ENCODE results near the gene DCC. TPM values are rescaled to one million over a fixed set of nuclear protein-coding genes. Genes with fewer than 3 reads are reported as not detected.

Gene DCC
- total and polyA plus RNA-seq, 2 donors (not counting 1 experiment from before 2014, with no cell fraction given): not detected

- ATAC-seq (ENCODE audit: low read depth) (no peak), DNase-seq (no peak)
- Mint-ChIP-seq H3K9me3 (ENCODE audit: insufficient read depth) (no peaks in the 10 kb centered on the region), H3K4me1 (no peaks in the 10 kb centered on the region), H3K27me3 (no peaks in the 10 kb centered on the region), H3K4me3 (no peak overlapping the region), H3K27ac (no peak overlapping the region)
- H3K79me2 ChIP-seq (ENCODE audit: control insufficient read depth, insufficient read depth, low read length): no peaks in the 10 kb centered on the region
- no peaks in the 10 kb centered on the region for H4K20me1 ChIP-seq (ENCODE audit: control insufficient read depth, insufficient read depth, low read length, poor library complexity, severe bottlenecking)
- no peaks in the 10 kb centered on the region for H3K4me1 ChIP-seq (ENCODE audit: control insufficient read depth in 2 of 2, insufficient read depth in 2 of 2, low read length in 2 of 2)
- no peak overlapping the region for H3K27ac ChIP-seq (ENCODE audit: low read length in 2 of 2)
- no peaks in the 10 kb centered on the region for H3K27me3 ChIP-seq (replicated peaks in 1 of 4; ENCODE audit: control extremely low read depth in 1 of 4, control insufficient read depth in 3 of 4, insufficient read depth in 4 of 4, low read length in 3 of 4)
- H3K36me3 ChIP-seq (replicated peaks in 1 of 2; ENCODE audit: control extremely low read depth in 1 of 2, control insufficient read depth in 1 of 2, extremely low read depth in 1 of 2, insufficient read depth in 2 of 2, low read length in 1 of 2): no peaks in the 10 kb centered on the region
- intact Hi-C loops (cut with micrococcal nuclease): no loop called here
- ChIA-PET POLR2A (no interaction called here), CTCF (no interaction called here)
- H3K9me3 ChIP-seq (ENCODE audit: control extremely low read depth in 1 of 3, control insufficient read depth in 2 of 3, insufficient read depth in 1 of 3, low read length in 2 of 3): no peaks in the 10 kb centered on the region
- no peak overlapping the region for H3K4me2 ChIP-seq (replicated peaks; ENCODE audit: low read depth, low read length, poor library complexity, severe bottlenecking)
- WGBS (ENCODE audit: insufficient coverage): no CpG with 5 or more reads among the region's 1 CpG
- H2AFZ ChIP-seq (ENCODE audit: insufficient read depth, low read depth, low read length, poor library complexity, severe bottlenecking): no peak overlapping the region
- no peak for TF ChIP-seq EZH2 (IDR thresholded peaks at IDR 0.05; ENCODE audit: borderline replicate concordance, insufficient read depth, low read depth, low read length, poor library complexity, severe bottlenecking)
- no peak for TF ChIP-seq CTCF (IDR thresholded peaks at IDR 0.05)
- H3K4me3 ChIP-seq (ENCODE audit: control extremely low read depth in 1 of 5, extremely low read depth in 1 of 5, insufficient read depth in 1 of 5, low read depth in 2 of 5, low read length in 4 of 5): no peak overlapping the region
- no peak overlapping the region for H3K9ac ChIP-seq (ENCODE audit: low read length)
Measured at GRCh38 chr18:52685316-52685715, 345.3 kb downstream of the DCC start.

- no peaks in the 10 kb centered on the region for H3K27me3 Mint-ChIP-seq
- Histone ChIP-seq H3K9me3 (ENCODE audit: control extremely low read depth in 1 of 3, control insufficient read depth in 2 of 3, insufficient read depth in 1 of 3, low read length in 2 of 3) (no peaks in the 10 kb centered on the region), H3K9ac (ENCODE audit: low read length) (no peak overlapping the region), H3K79me2 (ENCODE audit: control insufficient read depth, insufficient read depth, low read length) (no peaks in the 10 kb centered on the region), H4K20me1 (ENCODE audit: control insufficient read depth, insufficient read depth, low read length, poor library complexity, severe bottlenecking) (no peaks in the 10 kb centered on the region), H3K4me3 (ENCODE audit: control extremely low read depth in 1 of 5, extremely low read depth in 1 of 5, insufficient read depth in 1 of 5, low read depth in 2 of 5, low read length in 4 of 5) (no peak overlapping the region), H3K4me1 (ENCODE audit: control insufficient read depth in 2 of 2, insufficient read depth in 2 of 2, low read length in 2 of 2) (no peaks in the 10 kb centered on the region), H3K27me3 (replicated peaks in 1 of 4; ENCODE audit: control extremely low read depth in 1 of 4, control insufficient read depth in 3 of 4, insufficient read depth in 4 of 4, low read length in 3 of 4) (no peaks in the 10 kb centered on the region), H3K4me2 (replicated peaks; ENCODE audit: low read depth, low read length, poor library complexity, severe bottlenecking) (no peak overlapping the region), H3K36me3 (replicated peaks in 1 of 2; ENCODE audit: control extremely low read depth in 1 of 2, control insufficient read depth in 1 of 2, extremely low read depth in 1 of 2, insufficient read depth in 2 of 2, low read length in 1 of 2) (no peaks in the 10 kb centered on the region), H2AFZ (ENCODE audit: insufficient read depth, low read depth, low read length, poor library complexity, severe bottlenecking) (no peak overlapping the region), H3K27ac (ENCODE audit: low read length in 2 of 2) (no peak overlapping the region)
- no peaks in the 10 kb centered on the region for H3K4me1 Mint-ChIP-seq
- H3K4me3 Mint-ChIP-seq: no peak overlapping the region
- POLR2A ChIA-PET: no interaction called here
- intact Hi-C loops (cut with micrococcal nuclease): no loop called here
- CTCF ChIA-PET: no interaction called here
- H3K27ac Mint-ChIP-seq: no peak overlapping the region
- no peaks in the 10 kb centered on the region for H3K9me3 Mint-ChIP-seq (ENCODE audit: insufficient read depth)
- ATAC-seq (ENCODE audit: low read depth): no peak
- DNase-seq: no peak
- TF ChIP-seq CTCF (IDR thresholded peaks at IDR 0.05): no peak
- TF ChIP-seq EZH2 (IDR thresholded peaks at IDR 0.05; ENCODE audit: borderline replicate concordance, insufficient read depth, low read depth, low read length, poor library complexity, severe bottlenecking): no peak
Measured at GRCh38 chr18:52691841-52692240, 351.8 kb downstream of the DCC start.

Data from B cell (primary cell).